ENCODE measurements around the gene PTGER2. TPM values are rescaled to one million over a fixed set of nuclear protein-coding genes. Genes with fewer than 3 reads are reported as not detected.

Gene PTGER2
- total RNA-seq, 1 experiment from 2014 or later, result 0.41 TPM

GRCh38 chr14:52267501-52268278 is 46.4 kb upstream of the PTGER2 start, which contains the start of gene PTGDR:
PTGDR (plus strand) TSS chr14:52267698; CDS start chr14:52267815, 117 bp downstream.
- ChIA-PET CTCF (no interaction called here), POLR2A (no interaction called here)
- peak; percentile 74 for ATAC-seq
- TF ChIP-seq SIN3A (IDR thresholded peaks at IDR 0.05; ENCODE audit: borderline replicate concordance, insufficient read depth, low read depth, low read length), result no peak
- TF ChIP-seq TCF7L2 (IDR thresholded peaks at IDR 0.05; ENCODE audit: low read depth, low read length), result no peak
- TF ChIP-seq CTCF (IDR thresholded peaks at IDR 0.05), result no peak
- no peak for TF ChIP-seq REST (IDR thresholded peaks at IDR 0.05; ENCODE audit: insufficient read depth in 1 of 2, low read depth in 2 of 2, low read length in 1 of 2)
- TF ChIP-seq POLR2AphosphoS5 (IDR thresholded peaks at IDR 0.05; ENCODE audit: low read depth, low read length), result no peak
- DNase-seq (ENCODE audit: low read depth, low spot score), result no peak
- no peak within 1 kb of the TSS for H3K27ac ChIP-seq (ENCODE audit: low read length)
- peak within 1 kb of the TSS; percentile 4 to 5; a peak in 1 of 4 replicates for H3K4me3 ChIP-seq (ENCODE audit: low read depth in 2 of 2, low read length in 2 of 2)
- H3K36me3 ChIP-seq (ENCODE audit: control insufficient read depth, insufficient read depth, low read length), result no peaks in the 10 kb centered on the region
- no peaks in the 10 kb centered on the region for H3K9me3 ChIP-seq (ENCODE audit: control insufficient read depth, insufficient read depth, low read depth, low read length)
- intact Hi-C loops (cut with micrococcal nuclease; ENCODE audit: unreplicated experiment), result no loop called here
- in situ Hi-C loops (cut with HindIII; ENCODE audit: low pct_unique_long_range_greater_than_20kb, low sequenced_read_pairs), result no loop called here
- H3K4me1 ChIP-seq (ENCODE audit: control insufficient read depth, insufficient read depth, low read length), result no peaks in the 10 kb centered on the region; the same call in 1 of the 2 replicates
- H3K27me3 ChIP-seq (ENCODE audit: control insufficient read depth, insufficient read depth, low read length), result peaks cover 8% of the 10 kb centered on the region
- no TSS peak for BruUV-seq (replicated peaks)

DNA sequence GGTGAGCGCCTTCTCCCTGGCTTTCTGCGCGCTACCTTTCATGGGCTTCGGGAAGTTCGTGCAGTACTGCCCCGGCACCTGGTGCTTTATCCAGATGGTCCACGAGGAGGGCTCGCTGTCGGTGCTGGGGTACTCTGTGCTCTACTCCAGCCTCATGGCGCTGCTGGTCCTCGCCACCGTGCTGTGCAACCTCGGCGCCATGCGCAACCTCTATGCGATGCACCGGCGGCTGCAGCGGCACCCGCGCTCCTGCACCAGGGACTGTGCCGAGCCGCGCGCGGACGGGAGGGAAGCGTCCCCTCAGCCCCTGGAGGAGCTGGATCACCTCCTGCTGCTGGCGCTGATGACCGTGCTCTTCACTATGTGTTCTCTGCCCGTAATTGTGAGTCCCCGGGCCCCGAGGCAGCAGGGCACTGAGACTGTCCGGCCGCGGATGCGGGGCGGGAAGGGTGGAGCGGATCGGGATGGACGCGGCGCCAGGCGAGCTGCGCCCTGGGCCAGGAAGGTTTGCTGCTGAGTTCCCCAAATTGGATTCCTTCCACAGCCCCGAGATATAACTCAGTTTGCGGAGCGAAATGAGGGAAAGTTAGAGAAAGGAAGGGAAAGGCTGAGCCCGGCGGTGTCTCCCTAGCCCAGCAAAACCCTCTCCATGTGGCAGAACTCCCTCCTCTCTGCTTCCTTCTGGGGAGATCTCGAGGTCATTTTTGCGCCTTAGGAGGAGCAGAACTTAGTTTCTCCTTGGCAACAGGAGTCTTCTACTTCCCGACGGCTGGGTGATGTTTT is 45.6 kb upstream of the PTGER2 start:
- no peak for TF ChIP-seq TCF7L2 (IDR thresholded peaks at IDR 0.05; ENCODE audit: low read depth, low read length)
- no peak for TF ChIP-seq REST (IDR thresholded peaks at IDR 0.05; ENCODE audit: insufficient read depth in 1 of 2, low read depth in 2 of 2, low read length in 1 of 2)
- no peak for TF ChIP-seq POLR2AphosphoS5 (IDR thresholded peaks at IDR 0.05; ENCODE audit: low read depth, low read length)
- no peak for TF ChIP-seq CTCF (IDR thresholded peaks at IDR 0.05)
- TF ChIP-seq SIN3A (IDR thresholded peaks at IDR 0.05; ENCODE audit: borderline replicate concordance, insufficient read depth, low read depth, low read length), result no peak
- in situ Hi-C loops (cut with HindIII; ENCODE audit: low pct_unique_long_range_greater_than_20kb, low sequenced_read_pairs), result no loop called here
- no TSS peak for BruUV-seq (replicated peaks)
- Histone ChIP-seq H3K27ac (ENCODE audit: low read length) (no peak overlapping the region), H3K36me3 (ENCODE audit: control insufficient read depth, insufficient read depth, low read length) (no peaks in the 10 kb centered on the region), H3K4me1 (ENCODE audit: control insufficient read depth, insufficient read depth, low read length) (no peaks in the 10 kb centered on the region; the same call in 1 of the 2 replicates), H3K4me3 (ENCODE audit: low read depth in 2 of 2, low read length in 2 of 2) (no peak overlapping the region), H3K27me3 (ENCODE audit: control insufficient read depth, insufficient read depth, low read length) (peaks cover 8% of the 10 kb centered on the region), H3K9me3 (ENCODE audit: control insufficient read depth, insufficient read depth, low read depth, low read length) (no peaks in the 10 kb centered on the region)
- DNase-seq (ENCODE audit: low read depth, low spot score) (no peak), ATAC-seq (0 out of 2 replicates have a peak, but pooled peaks have one; percentile 34)
- ChIA-PET CTCF (no interaction called here), POLR2A (no interaction called here)
- intact Hi-C loops (cut with micrococcal nuclease; ENCODE audit: unreplicated experiment), result no loop called here
